Activated T-cell treated with anti-CD3 and anti-CD28 coated beads, Interleukin-2, amount 50 U/mL, for 48 hours (primary cell): ENCODE data around the gene MPDZ.
"Not testable (repeated sequence)": the region's sequence is repeated elsewhere in the genome, so short reads cannot be mapped to it uniquely, and the experiment has no call there.

Experiments
- DNase-seq, 2 experiments: peaks; one replicate each; pipeline ENCODE4 v3.0.0-alpha.2; 2020

MPDZ gene

GRCh38 chr9:13263511-13263910 is 16.0 kb downstream of the MPDZ start:
- no peak for DNase-seq

- DNase-seq, result no peak
These were observed 26.6 kb downstream of the MPDZ start for GRCh38 chr9:13252852-13253251.

- no peak for DNase-seq
These were observed 35.3 kb downstream of the MPDZ start for GRCh38 chr9:13244181-13244580.

GRCh38 chr9:13241283-13241682 is 38.2 kb downstream of the MPDZ start:
- no peak for DNase-seq

GRCh38 chr9:13239660-13240059 is 39.8 kb downstream of the MPDZ start:
- DNase-seq, result no peak

GRCh38 chr9:13239208-13239607 is 40.3 kb downstream of the MPDZ start:
- DNase-seq, result no peak

- no peak for DNase-seq
These were observed 44.6 kb downstream of the MPDZ start for GRCh38 chr9:13234932-13235331.

- DNase-seq, result no peak
These were observed 51.1 kb downstream of the MPDZ start for GRCh38 chr9:13228431-13228830.

- DNase-seq, result no peak
These were observed 55.1 kb downstream of the MPDZ start for GRCh38 chr9:13224366-13224765.

- not testable (repeated sequence) for DNase-seq
These were observed 56.8 kb downstream of the MPDZ start for GRCh38 chr9:13222733-13223132.

- no peak for DNase-seq
These were observed 57.8 kb downstream of the MPDZ start for GRCh38 chr9:13221741-13222140.

GRCh38 chr9:13220837-13221236 is 58.7 kb downstream of the MPDZ start:
- DNase-seq, result no peak

- DNase-seq, result no peak
These were observed 63.5 kb downstream of the MPDZ start for GRCh38 chr9:13215791-13216554.

GRCh38 chr9:13213998-13214397 is 65.5 kb downstream of the MPDZ start:
- DNase-seq, result no peak

GRCh38 chr9:13213337-13213736 is 66.2 kb downstream of the MPDZ start:
- DNase-seq, result no peak

GRCh38 chr9:13210306-13210705 is 69.2 kb downstream of the MPDZ start:
- DNase-seq, result no peak

GRCh38 chr9:13209498-13209897 is 70.0 kb downstream of the MPDZ start:
- no peak for DNase-seq

GRCh38 chr9:13205824-13206223 is 73.7 kb downstream of the MPDZ start:
- DNase-seq, result no peak

- no peak for DNase-seq
These were observed 89.5 kb downstream of the MPDZ start for GRCh38 chr9:13190040-13190439.

GRCh38 chr9:13189362-13189761 is 90.1 kb downstream of the MPDZ start:
- DNase-seq, result no peak

- no peak for DNase-seq
These were observed 92.7 kb downstream of the MPDZ start for GRCh38 chr9:13186774-13187173.

- no peak for DNase-seq
These were observed 93.4 kb downstream of the MPDZ start for GRCh38 chr9:13186091-13186490.

GRCh38 chr9:13181652-13182051 is 97.8 kb downstream of the MPDZ start:
- no peak for DNase-seq

- DNase-seq, result no peak
These were observed 100.2 kb downstream of the MPDZ start for GRCh38 chr9:13179257-13179656.

- no peak for DNase-seq
These were observed 103.8 kb downstream of the MPDZ start for GRCh38 chr9:13175732-13176131.
